Smooth muscle cell (in vitro differentiated cells): Measurements from ENCODE around the gene TMEM198. TPM values are rescaled to one million over a fixed set of nuclear protein-coding genes. Genes with fewer than 3 reads are reported as not detected.

Experiments used
- DNase-seq: peaks from one replicate; lab custom pipeline; 2025; ENCODE audit not compliant: unreplicated experiment; lab: John Stamatoyannopoulos, UW
- H2AFZ ChIP-seq: fragments of 200-600 bp; sonication (generic); 2 replicates; pipeline ENCODE4 v1.6.0; 2016; ENCODE audit warnings: antibody characterized with exemption, low read depth, mild to moderate bottlenecking
- H3F3A ChIP-seq: fragments of 200-600 bp; sonication (generic); 2 replicates; pipeline ENCODE4 v1.6.0; 2017; ENCODE audit warnings: antibody characterized with exemption, low read depth
- H3K27ac ChIP-seq: fragments of 200-600 bp; sonication (generic); 2 replicates; pipeline ENCODE4 v1.5.1; 2016; ENCODE audit warnings: low read depth, mild to moderate bottlenecking
- H3K27me3 ChIP-seq: fragments of 200-600 bp; sonication (generic); 2 replicates; pipeline ENCODE4 v1.6.1; 2016; ENCODE audit warnings: low read depth, mild to moderate bottlenecking
- H3K36me3 ChIP-seq: fragments of 200-600 bp; sonication (generic); 2 replicates; pipeline ENCODE4 v1.5.1; 2016; ENCODE audit warnings: low read depth
- H3K4me1 ChIP-seq: fragments of 200-600 bp; sonication (generic); 2 replicates; pipeline ENCODE4 v1.5.1; 2016; ENCODE audit warnings: low read depth
- H3K4me2 ChIP-seq: fragments of 200-600 bp; sonication (generic); 2 replicates; pipeline ENCODE4 v1.6.0; 2016; ENCODE audit warnings: mild to moderate bottlenecking
- H3K4me3 ChIP-seq: fragments of 200-600 bp; sonication (generic); 2 replicates; pipeline ENCODE4 v1.5.1; 2016; ENCODE audit warnings: mild to moderate bottlenecking
- H3K79me2 ChIP-seq: fragments of 200-600 bp; sonication (generic); 2 replicates; pipeline ENCODE4 v1.6.0; 2016; ENCODE audit warnings: low read depth, mild to moderate bottlenecking
- H3K9ac ChIP-seq: fragments of 200-600 bp; sonication (generic); 2 replicates; pipeline ENCODE4 v1.6.0; 2016; ENCODE audit warnings: low read depth
- H3K9me3 ChIP-seq: fragments of 200-600 bp; sonication (generic); replicated peaks from 2 replicates; pipeline ENCODE4 v1.5.1; 2016; ENCODE audit warnings: low read depth
- H4K20me1 ChIP-seq: fragments of 200-600 bp; sonication (generic); 2 replicates; pipeline ENCODE4 v1.6.0; 2016; ENCODE audit warnings: low read depth
- CTCF ChIP-seq: fragments of 200-600 bp; sonication (generic); IDR thresholded peaks from 2 replicates; pipeline ENCODE4 v1.5.1; 2017; ENCODE audit warnings: borderline replicate concordance, mild to moderate bottlenecking, antibody characterized with exemption; ENCODE audit not compliant: insufficient read depth, poor library complexity, severe bottlenecking
- WGBS: methylation state at CpG from one replicate; pipeline ENCODE4 v1.1.7; 2016; ENCODE audit warnings: low lambda C conversion rate; 5-methylcytosine and 5-hydroxymethylcytosine counted together
- polyA plus RNA-seq: library from polyadenylated mRNA; unstranded; fragments of >200 nt; fragmentation: Nextera tagmentation; extraction: Ambion mirVana; gene quantifications from 2 replicates; pipeline ENCODE4 v1.2.1, GENCODE V29; 2016
- total RNA-seq: library from RNA; depleted of rRNA; stranded (reverse); fragments of >200 nt; gene quantifications from 2 replicates; pipeline ENCODE4 v1.2.3, GENCODE V29; 2014

TMEM198 gene
- total and polyA plus RNA-seq, 2 experiments from 2014 or later: 3.3 to 6.9 TPM

GRCh38 chr2:219536425-219536824, 7.4 kb upstream of the TMEM198 start:
- Histone ChIP-seq H3K79me2 (no peaks in the 10 kb centered on the region), H3K4me1 (peaks cover 4% of the 10 kb centered on the region), H3K9ac (no peak overlapping the region), H3K9me3 (no peaks in the 10 kb centered on the region), H3K4me2 (no peak overlapping the region), H3K36me3 (no peaks in the 10 kb centered on the region), H3K4me3 (no peak overlapping the region), H3K27me3 (no peaks in the 10 kb centered on the region), H3K27ac (no peak overlapping the region), H3F3A (no peaks in the 10 kb centered on the region), H2AFZ (no peak overlapping the region), H4K20me1 (peaks cover 37% of the 10 kb centered on the region)
- WGBS: 94% methylated on average over 12 of the region's 16 CpGs
- TF ChIP-seq CTCF: no peak
- no peak for DNase-seq

DNA sequence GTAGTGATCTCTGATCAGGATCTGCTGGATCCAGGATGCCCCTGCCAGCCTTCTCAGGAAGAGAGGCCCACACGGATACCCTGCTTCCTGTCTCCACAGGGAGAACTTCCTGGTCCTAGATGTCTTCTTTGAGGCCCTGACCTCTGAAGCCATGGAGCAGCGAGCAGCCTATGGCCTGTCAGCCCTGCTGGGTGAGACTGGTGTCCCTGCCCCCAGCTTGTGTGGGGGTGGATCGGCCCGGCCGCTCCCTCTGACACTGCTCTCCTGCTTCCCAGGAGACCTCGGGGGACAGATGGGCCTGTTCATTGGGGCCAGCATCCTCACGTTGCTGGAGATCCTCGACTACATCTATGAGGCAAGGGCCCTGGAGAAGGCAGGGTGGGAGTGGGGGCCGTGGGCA, 6.9 kb upstream of the TMEM198 start:
- Histone ChIP-seq H3K4me1 (peaks cover 5% of the 10 kb centered on the region), H3K79me2 (peaks cover 2% of the 10 kb centered on the region), H3K9ac (no peak overlapping the region), H3K9me3 (no peaks in the 10 kb centered on the region), H3K4me2 (no peak overlapping the region), H4K20me1 (peaks cover 42% of the 10 kb centered on the region), H2AFZ (no peak overlapping the region), H3K36me3 (no peaks in the 10 kb centered on the region), H3K27ac (no peak overlapping the region), H3K4me3 (no peak overlapping the region), H3K27me3 (no peaks in the 10 kb centered on the region), H3F3A (no peaks in the 10 kb centered on the region)
- no peak for DNase-seq
- TF ChIP-seq CTCF: no peak
- WGBS: 77% methylated on average over 9 of the region's 9 CpGs

- H2AFZ ChIP-seq: no peak overlapping the region
- peaks cover 51% of the 10 kb centered on the region for H4K20me1 ChIP-seq
- H3K9me3 ChIP-seq: no peaks in the 10 kb centered on the region
- peaks cover 9% of the 10 kb centered on the region for H3K79me2 ChIP-seq
- H3K4me1 ChIP-seq: peaks cover 11% of the 10 kb centered on the region
- DNase-seq: no peak
- H3K27ac ChIP-seq: no peak overlapping the region
- WGBS: 58% methylated on average over 14 of the region's 15 CpGs
- no peak overlapping the region for H3K4me3 ChIP-seq
- no peak overlapping the region for H3K4me2 ChIP-seq
- H3F3A ChIP-seq: no peaks in the 10 kb centered on the region
- no peak overlapping the region for H3K9ac ChIP-seq
- no peaks in the 10 kb centered on the region for H3K27me3 ChIP-seq
- TF ChIP-seq CTCF: no peak
- H3K36me3 ChIP-seq: no peaks in the 10 kb centered on the region
Measured at GRCh38 chr2:219537657-219538488, 6.0 kb upstream of the TMEM198 start.

- Histone ChIP-seq H3K27ac (no peak overlapping the region), H3K79me2 (peaks cover 9% of the 10 kb centered on the region), H3K36me3 (no peaks in the 10 kb centered on the region), H3K4me2 (no peak overlapping the region), H3K27me3 (no peaks in the 10 kb centered on the region), H3K4me1 (peaks cover 11% of the 10 kb centered on the region), H3K9me3 (no peaks in the 10 kb centered on the region), H4K20me1 (peaks cover 51% of the 10 kb centered on the region), H3K9ac (no peak overlapping the region), H3K4me3 (no peak overlapping the region), H2AFZ (no peak overlapping the region), H3F3A (no peaks in the 10 kb centered on the region)
- no peak for DNase-seq
- TF ChIP-seq CTCF: no peak
- WGBS: 72% methylated on average over 6 of the region's 6 CpGs
Measured at GRCh38 chr2:219538504-219538951, 5.3 kb upstream of the TMEM198 start.
